ENCODE measurements around the gene HPSE. TPM values are rescaled to one million over a fixed set of nuclear protein-coding genes. Genes with fewer than 3 reads are reported as not detected.

HPSE gene
- total RNA-seq, 2 donors from 2014 or later = 0.82 to 1.5 TPM

GRCh38 chr4:83318666-83319065, 16.0 kb downstream of the HPSE start:
- H3K9me3 ChIP-seq = no peaks in the 10 kb centered on the region
- WGBS = 81% methylated on average over 3 of the region's 3 CpGs
- no peak overlapping the region for H3K4me3 ChIP-seq
- TF ChIP-seq POLR2AphosphoS5 (IDR thresholded peaks at IDR 0.05) (no peak), POLR2A (IDR thresholded peaks at IDR 0.05) (no peak)
- TF ChIP-seq, protein P1, sequence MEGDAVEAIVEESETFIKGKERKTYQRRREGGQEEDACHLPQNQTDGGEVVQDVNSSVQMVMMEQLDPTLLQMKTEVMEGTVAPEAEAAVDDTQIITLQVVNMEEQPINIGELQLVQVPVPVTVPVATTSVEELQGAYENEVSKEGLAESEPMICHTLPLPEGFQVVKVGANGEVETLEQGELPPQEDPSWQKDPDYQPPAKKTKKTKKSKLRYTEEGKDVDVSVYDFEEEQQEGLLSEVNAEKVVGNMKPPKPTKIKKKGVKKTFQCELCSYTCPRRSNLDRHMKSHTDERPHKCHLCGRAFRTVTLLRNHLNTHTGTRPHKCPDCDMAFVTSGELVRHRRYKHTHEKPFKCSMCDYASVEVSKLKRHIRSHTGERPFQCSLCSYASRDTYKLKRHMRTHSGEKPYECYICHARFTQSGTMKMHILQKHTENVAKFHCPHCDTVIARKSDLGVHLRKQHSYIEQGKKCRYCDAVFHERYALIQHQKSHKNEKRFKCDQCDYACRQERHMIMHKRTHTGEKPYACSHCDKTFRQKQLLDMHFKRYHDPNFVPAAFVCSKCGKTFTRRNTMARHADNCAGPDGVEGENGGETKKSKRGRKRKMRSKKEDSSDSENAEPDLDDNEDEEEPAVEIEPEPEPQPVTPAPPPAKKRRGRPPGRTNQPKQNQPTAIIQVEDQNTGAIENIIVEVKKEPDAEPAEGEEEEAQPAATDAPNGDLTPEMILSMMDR (IDR thresholded peaks at IDR 0.05) = no peak
- H3K27ac ChIP-seq = no peak overlapping the region
- no peaks in the 10 kb centered on the region for H3K27me3 ChIP-seq (replicated peaks; ENCODE audit: insufficient read depth)
- no peaks in the 10 kb centered on the region for H3K4me1 ChIP-seq (replicated peaks)
- no peaks in the 10 kb centered on the region for H3K36me3 ChIP-seq
- intact Hi-C loops (cut with DNase I) = no loop called here
- DNase-seq (ENCODE audit: low spot score) = no peak

DNA sequence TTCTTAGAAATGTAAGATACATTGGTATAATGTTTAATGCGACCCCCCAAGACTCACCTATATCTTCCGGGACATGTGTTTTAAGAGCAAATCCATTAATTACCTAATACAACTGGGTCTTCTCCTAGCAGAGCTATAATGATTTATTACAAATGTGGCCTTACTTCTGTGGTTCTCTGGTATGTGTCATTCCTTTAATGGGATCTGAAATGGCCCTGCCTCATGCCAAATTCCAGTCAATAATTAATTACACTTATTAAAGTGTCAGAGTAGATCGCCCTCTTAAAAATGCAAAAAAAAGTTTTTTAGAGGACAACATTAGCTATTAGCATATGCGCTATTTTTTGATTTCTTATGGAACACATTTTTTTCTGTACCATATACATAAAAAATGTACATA, 17.0 kb downstream of the HPSE start:
- 79% methylated on average over 4 of the region's 4 CpGs for WGBS

DNA sequence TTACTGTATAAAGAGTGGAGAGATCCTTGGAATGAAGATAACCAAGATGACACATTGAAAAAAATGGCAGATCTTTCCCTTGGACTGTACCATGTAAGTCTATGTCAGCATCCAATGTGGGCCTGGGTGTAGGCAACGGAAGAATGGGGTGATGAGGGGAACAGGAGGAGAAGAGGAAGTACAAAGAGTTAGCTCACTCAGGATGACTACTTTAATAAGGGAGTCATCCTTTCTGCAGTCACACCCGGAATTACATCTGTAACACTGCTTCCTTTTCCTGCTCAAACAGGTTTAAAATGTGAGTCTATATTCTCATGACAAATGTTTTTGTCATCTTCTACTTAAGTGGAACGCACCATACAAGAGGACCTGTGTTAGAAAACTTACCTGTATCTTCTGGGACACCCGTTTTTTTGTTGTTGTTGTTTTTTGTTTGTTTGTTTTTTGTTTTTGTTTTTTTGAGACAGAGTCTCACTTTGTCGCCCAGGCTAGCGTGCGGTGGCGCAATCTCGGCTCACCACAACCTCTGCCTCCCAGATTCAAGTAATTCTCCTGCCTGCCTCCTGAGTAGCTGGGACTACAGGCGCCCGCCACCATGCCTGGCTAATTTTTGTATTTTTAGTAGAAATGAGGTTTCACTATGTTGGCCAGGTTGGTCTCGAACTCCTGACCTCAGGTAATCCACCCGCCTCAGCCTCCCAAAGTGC, 18.0 kb downstream of the HPSE start:
- Histone ChIP-seq H3K9me3 (no peaks in the 10 kb centered on the region), H3K27me3 (replicated peaks; ENCODE audit: insufficient read depth) (no peaks in the 10 kb centered on the region), H3K27ac (no peak overlapping the region), H3K36me3 (no peaks in the 10 kb centered on the region), H3K4me1 (replicated peaks) (no peaks in the 10 kb centered on the region), H3K4me3 (no peak overlapping the region)
- intact Hi-C loops (cut with DNase I) = no loop called here
- TF ChIP-seq POLR2AphosphoS5 (IDR thresholded peaks at IDR 0.05) (no peak), POLR2A (IDR thresholded peaks at IDR 0.05) (no peak)
- TF ChIP-seq, protein P1 (IDR thresholded peaks at IDR 0.05) = no peak
- 89% methylated on average over 13 of the region's 13 CpGs for WGBS
- DNase-seq (ENCODE audit: low spot score) = no peak

More for the DNA sequence above, 17.0 kb downstream of the HPSE start:
- Histone ChIP-seq H3K27me3 (replicated peaks; ENCODE audit: insufficient read depth) (no peaks in the 10 kb centered on the region), H3K27ac (no peak overlapping the region), H3K9me3 (no peaks in the 10 kb centered on the region), H3K4me1 (replicated peaks) (no peaks in the 10 kb centered on the region), H3K4me3 (no peak overlapping the region), H3K36me3 (no peaks in the 10 kb centered on the region)
- no peak for DNase-seq (ENCODE audit: low spot score)
- TF ChIP-seq POLR2AphosphoS5 (IDR thresholded peaks at IDR 0.05) = no peak
- intact Hi-C loops (cut with DNase I) = no loop called here

- intact Hi-C loops (cut with DNase I) = no loop called here
- TF ChIP-seq POLR2A (IDR thresholded peaks at IDR 0.05) (no peak), POLR2AphosphoS5 (IDR thresholded peaks at IDR 0.05) (no peak)
- TF ChIP-seq, protein P1 (IDR thresholded peaks at IDR 0.05) = no peak
- Histone ChIP-seq H3K27me3 (replicated peaks; ENCODE audit: insufficient read depth) (no peaks in the 10 kb centered on the region), H3K4me3 (no peak overlapping the region), H3K9me3 (no peaks in the 10 kb centered on the region), H3K27ac (no peak overlapping the region), H3K4me1 (replicated peaks) (no peaks in the 10 kb centered on the region), H3K36me3 (no peaks in the 10 kb centered on the region)
- WGBS = 76% methylated on average over 4 of the region's 4 CpGs
- no peak for DNase-seq (ENCODE audit: low spot score)
Measured at GRCh38 chr4:83315341-83315870, 19.2 kb downstream of the HPSE start.

DNA sequence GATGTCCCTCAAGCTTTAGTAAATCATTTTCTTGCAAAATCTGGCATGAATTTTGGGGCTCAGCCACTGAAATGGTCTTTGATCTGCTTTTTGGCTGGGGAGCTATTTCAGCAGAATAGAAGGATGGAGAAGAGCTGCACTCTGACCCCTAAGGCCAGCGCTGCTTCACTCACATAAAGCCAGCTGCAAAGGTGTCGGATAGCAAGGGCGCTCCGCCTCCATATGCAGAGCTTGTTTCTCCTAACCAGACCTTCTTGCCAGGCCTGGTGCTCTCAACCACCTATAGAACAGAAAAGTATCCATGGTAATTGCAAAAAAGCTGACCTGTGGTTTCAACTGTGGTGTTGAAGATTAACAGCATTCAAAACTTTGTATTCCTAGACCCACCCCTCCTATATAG, 26.0 kb downstream of the HPSE start:
- Histone ChIP-seq H3K4me1 (replicated peaks) (no peaks in the 10 kb centered on the region), H3K27me3 (replicated peaks; ENCODE audit: insufficient read depth) (no peaks in the 10 kb centered on the region), H3K9me3 (no peaks in the 10 kb centered on the region), H3K36me3 (no peaks in the 10 kb centered on the region), H3K27ac (no peak overlapping the region), H3K4me3 (no peak overlapping the region)
- intact Hi-C loops (cut with DNase I) = no loop called here
- 73% methylated on average over 4 of the region's 4 CpGs for whole genome bisulfite sequencing
- TF ChIP-seq, protein P1 (IDR thresholded peaks at IDR 0.05) = no peak
- TF ChIP-seq POLR2A (IDR thresholded peaks at IDR 0.05) (no peak), POLR2AphosphoS5 (IDR thresholded peaks at IDR 0.05) (no peak)
- DNase-seq (ENCODE audit: low spot score) = no peak
